ENCODE measurements around the gene MTRF1L.
"Not testable (repeated sequence)": the region's sequence is repeated elsewhere in the genome, so short reads cannot be mapped to it uniquely, and the experiment has no call there.

GRCh38 chr6:153000790-153001189 is 1.7 kb downstream of the MTRF1L start:
- not testable (repeated sequence) for TF ChIP-seq CTCF (IDR thresholded peaks at IDR 0.05); ZFX (IDR thresholded peaks at IDR 0.05; ENCODE audit: borderline replicate concordance)

All from 22Rv1 (cell line).